ENCODE data around the gene XCL1.

Gene XCL1

DNA sequence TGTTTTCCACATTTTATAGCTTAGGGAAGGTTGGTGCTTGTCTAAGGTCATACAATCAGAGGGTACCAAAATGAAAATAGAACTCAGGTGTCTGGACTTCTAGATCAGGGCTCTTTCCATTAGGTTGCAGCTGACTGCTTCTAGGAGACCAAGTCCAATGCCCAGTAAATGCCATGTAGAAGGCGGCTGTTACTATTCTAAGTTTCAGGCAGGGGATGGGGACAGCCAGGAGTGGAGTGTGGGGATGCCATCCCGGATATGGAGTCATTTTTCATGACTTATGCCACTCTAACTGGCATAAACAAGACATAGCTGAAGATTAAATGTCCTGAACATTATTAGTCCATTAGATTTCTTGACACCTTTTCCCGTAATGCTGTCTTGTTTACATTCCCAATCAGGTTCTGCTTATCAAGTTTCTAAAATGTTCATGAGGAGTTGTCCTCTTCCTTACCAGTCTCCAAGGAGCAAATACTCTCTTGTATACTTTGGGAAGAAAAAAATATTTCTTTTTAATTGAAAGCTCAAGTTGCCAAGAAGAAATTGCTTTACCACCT lies 31.5 kb downstream of the XCL1 start:
- DNase-seq, result no peak

DNA sequence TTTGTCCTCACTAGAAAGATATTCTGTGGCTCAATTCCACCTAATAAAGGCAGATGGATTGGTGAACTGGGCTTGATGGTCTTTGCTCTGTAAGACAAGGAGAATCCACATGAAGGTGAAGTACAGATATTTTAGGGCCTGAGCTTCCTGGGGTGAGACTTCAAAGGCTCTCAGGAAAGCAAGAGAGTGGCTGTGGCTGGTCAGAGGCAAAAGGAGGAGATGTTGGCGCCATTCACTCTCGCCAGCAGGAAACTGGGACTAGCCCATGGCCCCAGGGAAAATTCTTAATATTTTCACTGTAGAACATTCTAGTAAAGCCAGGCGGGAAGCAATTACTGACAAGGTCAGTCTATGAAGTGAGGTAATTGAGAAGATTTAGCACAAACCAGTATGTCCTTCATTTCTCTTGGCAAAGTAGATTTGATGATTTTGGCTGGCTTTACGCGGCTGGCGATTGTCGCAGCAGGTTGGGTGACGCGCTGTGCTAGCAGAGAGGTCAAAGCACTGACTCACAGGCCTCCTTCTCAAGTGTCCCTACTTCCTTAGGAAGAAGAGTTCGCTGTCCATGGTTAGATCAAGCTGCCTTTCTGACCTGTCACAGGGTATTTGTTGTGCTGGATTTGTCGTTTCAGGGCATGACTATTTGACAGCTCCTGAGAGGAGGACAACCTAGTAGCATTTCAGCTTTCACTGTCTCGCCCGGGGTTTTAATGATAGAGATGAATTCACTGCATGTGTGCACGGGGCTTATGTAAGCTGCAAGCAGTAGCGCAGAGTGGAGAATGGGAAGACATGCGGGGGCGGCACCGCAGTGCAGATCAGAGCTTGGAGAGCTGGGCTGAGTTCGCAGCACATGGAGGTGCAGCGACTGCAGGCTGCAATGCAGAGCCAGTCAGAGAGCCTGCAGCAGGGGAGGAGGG lies 32.7 kb downstream of the XCL1 start:
- DNase-seq, result peak; percentile 74

DNA sequence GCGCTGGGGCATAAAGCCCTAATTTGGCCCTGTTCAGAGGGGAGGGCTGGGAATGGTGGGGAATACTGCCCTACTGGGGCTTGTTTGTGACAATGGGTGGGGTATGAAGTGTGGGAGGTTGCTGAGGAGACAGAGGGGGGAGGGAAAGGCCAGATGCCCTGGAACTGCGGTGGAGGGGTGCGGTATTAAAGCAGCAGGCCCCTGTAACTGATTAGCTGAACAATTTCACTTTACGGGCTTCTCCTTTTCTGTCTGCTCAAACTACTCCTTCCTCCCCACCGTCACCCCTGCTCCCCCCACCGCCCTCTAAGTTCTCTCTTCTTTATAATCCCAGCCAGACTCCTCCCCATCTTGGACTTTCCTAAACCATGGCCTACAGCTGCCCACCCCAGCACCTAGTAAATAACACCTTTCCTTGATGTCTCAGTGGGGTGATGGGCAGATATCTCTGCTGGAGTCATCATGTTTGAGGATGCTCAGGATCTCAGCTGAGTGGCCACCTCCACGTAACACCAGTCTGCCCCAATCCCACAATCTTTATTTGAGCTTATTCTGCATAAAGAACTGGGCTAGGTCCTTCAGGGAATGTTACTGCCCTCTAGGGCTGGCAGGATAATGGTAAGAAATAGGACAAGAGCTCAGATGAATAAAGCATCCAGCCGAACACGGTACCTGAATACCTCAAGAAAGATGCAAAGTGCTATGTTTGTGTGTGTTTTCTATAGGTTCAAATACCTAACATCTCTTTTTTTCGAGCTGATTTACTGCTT lies 33.5 kb downstream of the XCL1 start:
- no peak for DNase-seq

DNA sequence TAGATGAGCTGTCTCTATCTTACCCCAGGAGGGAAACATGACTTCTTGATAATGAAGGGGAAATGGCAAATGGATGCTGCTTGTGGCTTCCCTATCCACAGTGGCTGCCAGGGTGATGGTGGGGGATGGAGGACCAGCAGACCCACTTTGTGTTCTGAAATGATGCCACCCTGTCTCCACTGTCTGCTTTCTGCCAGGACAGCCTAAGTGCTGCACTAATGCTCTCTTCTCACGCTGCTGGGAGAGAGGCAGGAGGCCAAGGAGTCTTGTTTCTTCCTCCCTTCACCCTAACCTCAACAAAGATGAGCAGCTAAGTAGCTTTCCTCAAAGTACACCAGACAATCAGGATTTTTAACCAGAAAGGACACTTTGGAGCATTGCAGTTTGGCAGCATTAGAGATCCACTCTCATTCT lies 36.6 kb downstream of the XCL1 start:
- DNase-seq, result no peak

DNA sequence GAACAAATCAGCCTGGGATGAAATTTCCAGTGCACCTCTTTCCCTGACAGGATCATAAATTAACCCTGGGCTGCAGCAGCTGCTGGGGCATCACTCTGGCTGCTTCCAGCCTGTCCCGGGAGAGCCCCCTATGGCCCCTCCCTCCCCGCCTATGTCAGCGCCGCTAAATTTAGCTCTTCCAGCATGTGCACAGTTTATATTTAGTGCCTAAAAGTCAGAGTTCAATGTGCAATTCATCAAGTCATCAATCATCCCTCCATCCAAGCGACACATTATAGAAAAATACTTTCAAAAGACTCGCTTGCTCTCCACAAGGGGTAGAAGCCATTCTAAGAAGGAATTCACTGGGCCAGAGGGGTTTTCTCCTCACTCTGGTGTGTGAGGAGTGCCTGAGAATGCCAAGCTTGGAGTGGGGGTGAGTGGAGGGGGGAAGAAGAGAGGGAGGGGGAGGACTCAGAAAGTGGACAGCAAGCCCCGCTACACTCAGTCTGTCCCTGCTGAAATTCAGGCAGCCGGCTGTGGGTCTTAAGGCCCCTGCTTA lies 37.4 kb downstream of the XCL1 start:
- peak; percentile 68 for DNase-seq

DNA sequence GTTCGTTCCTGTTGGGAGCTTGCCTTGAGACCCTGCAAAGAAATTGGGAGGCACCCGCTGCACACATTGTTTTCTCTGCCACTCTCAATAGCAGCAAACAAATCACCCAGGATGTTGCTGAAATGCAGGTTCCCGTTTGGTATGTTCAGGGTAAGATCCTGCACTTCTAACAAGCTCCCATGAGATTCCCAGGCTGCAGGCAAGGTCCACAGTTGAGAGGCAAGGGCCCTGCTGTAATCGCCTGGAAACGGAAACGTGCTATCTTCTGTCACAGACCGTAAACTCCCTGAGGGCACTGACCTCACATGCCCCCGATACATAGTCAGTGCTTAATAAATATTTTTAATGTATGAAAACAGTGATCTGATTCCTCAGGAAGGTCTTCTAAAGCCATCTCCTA lies 37.8 kb downstream of the XCL1 start:
- DNase-seq, result no peak

DNA sequence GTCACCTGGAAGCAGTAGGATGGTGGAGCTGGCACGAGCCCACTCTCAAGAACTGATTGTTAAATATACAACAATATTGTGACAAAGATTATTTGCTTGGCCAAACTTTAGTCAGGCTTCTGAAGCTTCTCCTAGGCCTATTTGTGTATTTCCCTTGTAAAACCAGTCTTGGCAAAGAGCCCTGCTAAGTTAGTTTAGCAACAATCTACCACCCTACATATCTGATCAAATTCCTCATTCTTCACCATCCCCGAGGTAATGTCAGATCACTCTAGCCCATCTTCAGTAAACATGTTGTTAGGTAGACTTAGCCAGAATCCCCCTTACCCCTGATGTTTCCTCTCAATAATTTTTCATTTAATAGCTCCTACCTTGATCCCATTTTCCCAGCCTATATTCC lies 39.6 kb downstream of the XCL1 start:
- DNase-seq, result no peak

DNA sequence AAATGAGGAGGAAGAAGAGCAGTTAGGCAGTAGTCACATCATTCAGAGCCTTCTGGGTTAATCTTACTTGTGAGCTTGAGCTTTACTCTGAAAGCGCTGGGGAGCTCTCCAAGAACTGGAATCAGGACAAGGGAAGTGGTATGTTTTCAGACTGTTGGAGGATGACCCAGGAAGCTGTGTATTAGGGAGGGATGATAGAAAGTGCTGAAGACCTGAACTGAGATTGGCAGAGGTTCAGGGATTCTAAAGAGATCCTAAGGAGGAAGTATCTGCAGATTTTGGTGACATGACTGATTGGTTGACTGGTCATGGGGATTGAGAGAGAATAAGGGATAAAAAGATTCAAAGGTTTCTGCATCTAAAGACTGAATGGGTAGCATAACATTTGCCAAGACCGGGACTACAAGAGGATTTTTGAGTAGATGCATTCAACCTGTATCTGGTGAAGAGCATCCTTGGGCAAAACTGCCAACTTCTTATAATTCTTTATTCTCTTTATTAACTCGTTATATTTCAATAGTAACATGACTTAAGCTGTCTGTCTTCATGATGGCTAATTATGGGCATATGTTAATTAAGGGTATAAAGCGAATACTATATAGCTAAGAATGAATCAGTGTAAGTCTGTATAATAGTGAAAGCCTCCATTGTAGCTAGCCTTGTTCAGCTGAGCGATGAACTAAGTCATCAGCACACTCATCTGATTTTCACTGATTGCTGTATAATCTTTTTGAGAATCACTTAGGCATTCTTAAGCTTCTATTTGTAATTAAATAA lies 41.8 kb downstream of the XCL1 start:
- no peak for DNase-seq

DNA sequence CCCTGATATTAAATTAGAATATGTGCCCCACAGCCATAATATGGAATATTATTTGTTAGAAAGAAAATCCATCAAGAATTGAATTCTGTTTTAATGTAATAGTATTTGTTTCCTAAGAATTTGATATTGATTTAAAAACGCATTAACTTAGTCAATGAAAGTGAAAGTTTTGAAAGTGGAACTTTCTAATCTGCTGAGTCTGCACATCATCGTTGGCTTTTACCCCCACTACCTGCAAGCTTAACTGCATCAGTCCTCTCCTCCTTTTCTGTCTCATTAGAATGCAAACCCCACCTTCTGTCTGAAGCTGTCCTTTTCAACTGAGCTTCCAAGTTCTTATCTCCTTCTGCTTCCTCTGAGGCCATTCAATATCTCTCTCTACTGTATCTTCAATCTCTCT lies 42.5 kb downstream of the XCL1 start:
- no peak for DNase-seq

DNA sequence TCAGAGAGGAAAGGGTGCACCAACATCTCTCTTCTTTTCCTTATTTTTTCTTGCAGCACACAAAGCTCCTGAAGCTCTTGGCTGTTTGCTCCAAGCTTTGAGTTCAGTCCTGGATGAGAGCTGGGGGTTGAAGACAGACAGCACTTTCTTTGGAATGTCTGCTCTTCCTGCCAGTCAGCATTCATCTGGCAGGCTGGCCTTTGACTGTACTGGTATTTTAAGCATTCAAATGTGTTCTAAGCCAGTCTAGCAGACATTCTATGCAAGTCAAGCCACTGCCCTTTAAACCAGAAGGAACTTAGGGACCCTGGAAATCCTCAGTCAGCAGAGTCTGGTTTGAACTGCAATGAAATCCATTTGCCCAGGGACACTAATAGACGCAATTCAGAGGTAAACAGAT lies 45.0 kb downstream of the XCL1 start:
- peak; percentile 29 for DNase-seq

DNA sequence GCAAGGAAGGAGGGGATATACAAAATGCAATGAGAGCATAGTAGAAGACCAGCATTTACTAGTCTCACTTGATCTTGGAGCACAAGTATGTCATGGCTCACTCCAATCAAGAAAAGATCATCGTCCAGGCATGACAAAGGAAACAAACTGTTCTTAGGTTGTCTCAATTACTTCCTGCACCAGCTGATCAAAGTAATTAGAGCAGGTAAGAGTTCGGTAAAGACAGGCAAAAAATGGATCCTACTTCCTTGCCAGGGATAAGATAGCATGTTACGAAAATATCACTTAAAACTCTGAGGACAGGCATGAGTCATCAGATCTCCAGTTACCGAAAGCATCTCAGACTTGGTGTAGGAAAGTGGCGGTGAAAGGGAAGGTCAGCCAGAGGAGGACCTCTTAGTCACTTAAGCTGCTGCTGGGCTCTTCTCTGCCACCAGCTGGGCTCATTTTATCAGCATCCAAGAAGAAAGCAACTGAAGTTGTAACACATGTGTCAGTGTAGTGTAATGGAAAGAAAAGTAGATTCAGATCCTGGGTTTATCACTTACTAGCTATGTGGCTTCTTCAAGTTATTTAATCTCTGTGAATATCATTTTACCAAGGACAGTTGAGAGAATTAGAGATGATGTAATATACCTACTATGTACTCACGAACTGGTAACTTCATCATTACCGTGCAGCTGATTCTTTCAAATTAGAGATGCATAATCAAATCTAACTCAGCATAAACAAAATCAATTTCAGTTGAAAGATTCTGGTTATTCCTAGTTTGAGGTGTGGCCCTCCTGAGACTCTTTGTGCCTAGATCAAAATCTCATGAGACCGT lies 46.8 kb downstream of the XCL1 start:
- no peak for DNase-seq

DNA sequence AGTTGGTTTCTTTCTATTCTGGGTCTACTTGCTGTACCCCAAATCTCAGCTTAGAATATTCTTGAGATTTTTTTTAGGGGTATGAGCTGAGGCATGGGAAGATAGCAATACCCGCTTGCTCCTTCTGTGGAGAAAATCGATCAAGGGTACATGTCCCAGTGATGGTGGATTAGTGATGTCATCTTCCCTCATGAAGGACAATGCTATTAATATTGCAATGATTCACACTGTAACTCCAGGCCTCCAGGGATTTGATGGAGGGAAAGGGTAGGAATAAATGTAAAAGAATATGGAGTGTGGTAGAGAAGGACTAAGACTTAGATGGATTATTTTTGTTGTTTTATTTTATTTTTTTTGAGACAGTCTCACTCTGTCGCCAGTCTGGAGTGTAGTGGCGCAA lies 47.4 kb downstream of the XCL1 start:
- DNase-seq, result no peak

DNA sequence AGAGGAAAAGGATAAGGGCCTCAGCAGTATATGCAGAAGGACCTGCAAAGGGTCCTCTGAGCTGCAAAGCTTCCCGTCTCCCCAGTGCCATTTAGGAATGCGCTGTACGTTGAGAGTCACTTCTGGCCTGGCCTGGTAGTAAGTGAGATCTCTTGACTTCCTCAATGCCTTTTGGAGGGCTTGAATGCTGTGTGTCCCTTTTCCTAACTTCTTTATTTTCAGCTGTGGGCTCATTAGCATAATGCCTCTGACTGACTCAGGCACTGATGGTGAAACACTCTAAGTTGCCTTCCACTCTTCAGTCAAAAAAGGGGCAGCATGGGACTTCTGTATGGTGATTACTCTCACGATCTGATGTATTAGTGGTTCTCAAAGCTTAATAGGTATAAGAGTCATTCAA lies 49.9 kb downstream of the XCL1 start:
- no peak for DNase-seq

DNA sequence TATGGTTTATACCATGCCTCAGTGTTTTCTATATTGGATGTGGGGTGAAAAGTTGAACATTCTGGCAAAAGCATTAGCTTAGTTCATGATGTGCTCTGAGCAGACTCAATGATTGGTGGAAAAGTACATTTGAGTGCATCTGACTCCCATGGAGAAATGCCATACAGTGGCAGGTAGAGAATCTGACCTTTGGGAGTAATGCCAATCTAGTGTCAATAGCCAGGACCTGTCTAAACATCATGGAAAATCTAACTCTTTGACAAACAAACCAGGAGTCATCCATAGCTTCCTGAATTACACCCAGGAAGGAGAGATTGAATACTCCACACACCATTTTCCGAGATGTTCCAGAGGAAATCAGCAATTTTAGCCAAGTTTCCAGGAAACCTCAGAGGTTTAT lies 51.0 kb downstream of the XCL1 start:
- no peak for DNase-seq

DNA sequence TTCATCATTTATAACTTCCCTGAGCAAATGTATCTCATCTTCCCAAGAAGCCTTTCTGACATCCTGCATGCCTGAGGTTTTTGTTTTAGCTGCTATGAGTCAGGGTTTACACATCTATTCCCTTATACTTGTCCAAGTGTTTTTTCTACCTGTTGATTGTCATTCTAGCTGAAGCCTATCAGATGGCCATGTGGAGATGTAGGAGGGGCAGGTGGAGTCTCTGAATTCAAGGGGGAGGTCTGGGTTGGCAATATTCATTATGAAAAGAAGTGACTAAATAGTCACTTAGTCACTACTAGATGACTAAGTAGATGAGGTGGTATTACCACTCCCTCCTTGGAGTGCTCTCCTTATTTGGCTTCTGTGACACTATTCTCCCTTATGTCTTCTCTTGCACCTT lies 52.4 kb downstream of the XCL1 start:
- DNase-seq, result no peak

DNA sequence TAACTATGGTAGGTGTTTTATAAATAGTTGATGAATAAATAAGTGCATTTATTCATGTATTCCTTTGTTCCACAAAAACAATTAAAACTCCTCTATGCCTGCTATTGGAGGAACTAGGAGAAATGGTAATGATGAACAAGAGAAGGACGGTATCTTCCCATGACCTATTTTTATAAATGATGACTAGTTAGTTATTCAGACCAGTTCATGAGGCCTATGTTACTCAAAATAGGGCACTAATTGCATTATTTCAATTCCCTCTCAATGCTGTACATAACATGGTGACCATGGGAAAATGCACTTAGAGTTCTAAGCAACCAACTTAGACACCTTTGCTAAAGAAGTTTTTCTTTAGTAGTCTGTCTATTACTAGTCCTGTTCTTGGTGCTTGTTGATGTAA lies 53.1 kb downstream of the XCL1 start:
- DNase-seq, result no peak
